ENCODE measurements around the gene CCDC83. TPM values are rescaled to one million over a fixed set of nuclear protein-coding genes. Genes with fewer than 3 reads are reported as not detected.

The CCDC83 gene
- total and polyA plus RNA-seq, 9 of the 15 experiments (the other 6 are each of a cell fraction or from before 2014, with no cell fraction given), result not detected

DNA sequence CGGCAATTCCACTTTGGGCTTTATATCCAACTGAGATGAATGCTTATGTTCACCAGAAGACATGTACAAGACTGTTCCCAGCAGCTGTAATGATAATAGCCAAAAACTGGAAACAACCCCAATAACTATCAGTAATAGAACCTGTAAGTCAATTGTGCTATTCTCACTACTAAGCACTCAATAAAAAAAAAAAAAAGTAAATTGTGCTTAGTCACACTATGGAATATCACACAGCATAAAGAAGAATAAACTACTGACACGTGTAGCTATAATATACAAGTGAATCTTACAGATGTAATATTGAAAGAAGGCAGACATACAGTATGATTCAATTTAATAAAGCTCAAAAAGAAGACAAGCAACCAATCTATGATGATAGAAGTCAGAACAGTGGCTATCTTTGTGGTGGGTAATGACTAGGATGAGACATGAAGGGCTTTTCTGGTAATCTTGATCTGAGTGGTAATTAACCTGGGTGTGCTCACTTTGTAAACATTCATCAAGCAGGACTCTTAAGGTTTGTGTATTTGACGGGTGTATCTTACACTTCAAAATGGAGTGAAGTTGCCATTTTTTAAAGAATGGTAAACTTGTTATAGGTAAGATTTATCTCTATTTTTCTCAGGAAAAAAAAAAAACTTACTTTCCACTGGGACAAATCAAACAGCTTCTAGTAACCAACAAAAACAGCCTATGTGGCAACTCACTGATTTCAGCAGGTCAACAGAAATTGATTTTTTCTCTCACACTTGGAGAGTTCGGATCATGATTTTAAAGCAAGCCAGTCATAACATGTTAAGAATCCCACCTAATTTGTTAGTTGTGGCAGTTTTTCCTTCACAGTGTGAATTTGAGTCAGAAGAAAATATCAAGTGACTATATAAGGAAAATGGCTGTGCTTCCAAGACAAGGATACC, 84.2 kb downstream of the CCDC83 start (continued):
- TF ChIP-seq, protein P1, sequence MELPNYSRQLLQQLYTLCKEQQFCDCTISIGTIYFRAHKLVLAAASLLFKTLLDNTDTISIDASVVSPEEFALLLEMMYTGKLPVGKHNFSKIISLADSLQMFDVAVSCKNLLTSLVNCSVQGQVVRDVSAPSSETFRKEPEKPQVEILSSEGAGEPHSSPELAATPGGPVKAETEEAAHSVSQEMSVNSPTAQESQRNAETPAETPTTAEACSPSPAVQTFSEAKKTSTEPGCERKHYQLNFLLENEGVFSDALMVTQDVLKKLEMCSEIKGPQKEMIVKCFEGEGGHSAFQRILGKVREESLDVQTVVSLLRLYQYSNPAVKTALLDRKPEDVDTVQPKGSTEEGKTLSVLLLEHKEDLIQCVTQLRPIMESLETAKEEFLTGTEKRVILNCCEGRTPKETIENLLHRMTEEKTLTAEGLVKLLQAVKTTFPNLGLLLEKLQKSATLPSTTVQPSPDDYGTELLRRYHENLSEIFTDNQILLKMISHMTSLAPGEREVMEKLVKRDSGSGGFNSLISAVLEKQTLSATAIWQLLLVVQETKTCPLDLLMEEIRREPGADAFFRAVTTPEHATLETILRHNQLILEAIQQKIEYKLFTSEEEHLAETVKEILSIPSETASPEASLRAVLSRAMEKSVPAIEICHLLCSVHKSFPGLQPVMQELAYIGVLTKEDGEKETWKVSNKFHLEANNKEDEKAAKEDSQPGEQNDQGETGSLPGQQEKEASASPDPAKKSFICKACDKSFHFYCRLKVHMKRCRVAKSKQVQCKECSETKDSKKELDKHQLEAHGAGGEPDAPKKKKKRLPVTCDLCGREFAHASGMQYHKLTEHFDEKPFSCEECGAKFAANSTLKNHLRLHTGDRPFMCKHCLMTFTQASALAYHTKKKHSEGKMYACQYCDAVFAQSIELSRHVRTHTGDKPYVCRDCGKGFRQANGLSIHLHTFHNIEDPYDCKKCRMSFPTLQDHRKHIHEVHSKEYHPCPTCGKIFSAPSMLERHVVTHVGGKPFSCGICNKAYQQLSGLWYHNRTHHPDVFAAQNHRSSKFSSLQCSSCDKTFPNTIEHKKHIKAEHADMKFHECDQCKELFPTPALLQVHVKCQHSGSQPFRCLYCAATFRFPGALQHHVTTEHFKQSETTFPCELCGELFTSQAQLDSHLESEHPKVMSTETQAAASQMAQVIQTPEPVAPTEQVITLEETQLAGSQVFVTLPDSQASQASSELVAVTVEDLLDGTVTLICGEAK (IDR thresholded peaks at IDR 0.05), result 0 out of 2 replicates have a peak, but pooled peaks have one; percentile 32
- TF ChIP-seq, protein P1 (CRISPR knock-in tag; IDR thresholded peaks at IDR 0.05), result no peak
- TF ChIP-seq SP2 (IDR thresholded peaks at IDR 0.05; ENCODE audit: extremely low read depth, low read depth, low read length, poor library complexity, severe bottlenecking) (no peak), KHSRP (IDR thresholded peaks at IDR 0.05) (no peak)

All from K562 (cell line).